H1 (cell line): Measurements from ENCODE around the gene PGAP3. TPM values are rescaled to one million over a fixed set of nuclear protein-coding genes. Genes with fewer than 3 reads are reported as not detected.

Experiments
- CTCF ChIA-PET: fragments of 300-600 bp; sonication (Branson Sonifier 250); formaldehyde crosslinking; loops from one replicate; lab custom pipeline; 2021; ENCODE audit not compliant: partially characterized antibody; lab: Charles Lee
- POLR2A ChIA-PET: fragments of 300-600 bp; sonication (Branson Sonifier 250); formaldehyde crosslinking; loops from one replicate; lab custom pipeline; 2021; ENCODE audit warnings: inconsistent platforms; ENCODE audit not compliant: partially characterized antibody; lab: Charles Lee
- DNase-seq, 2 experiments: peaks; one replicate each; pipeline versions ENCODE4 v3.0.0 to v3.0.0-alpha.2; 2010 to 2022; ENCODE audit warnings: low spot score in 2 of 2, low read depth in 1 of 2, mixed read lengths in 1 of 2
- FAIRE-seq: peaks from 2 replicates; lab custom pipeline; 2011; peaks lifted over from hg19 to GRCh38; lab: Jason Lieb, UNC
- H2AFZ ChIP-seq: 2 replicates; pipeline ENCODE4 v1.8.1; 2012; ENCODE audit warnings: low read length, inconsistent platforms
- H2AK5ac ChIP-seq: 2 replicates; pipeline ENCODE4 v1.6.1; 2013; ENCODE audit warnings: low read depth, low read length
- H2BK120ac ChIP-seq: replicated peaks from 2 replicates; pipeline ENCODE3; 2013; ENCODE audit warnings: low read depth, low read length, inconsistent platforms
- H2BK12ac ChIP-seq: 2 replicates; pipeline ENCODE4 v1.6.1; 2013; ENCODE audit warnings: low read depth, low read length
- H2BK15ac ChIP-seq: 2 replicates; pipeline ENCODE4 v1.6.1; 2013; ENCODE audit warnings: low read length
- H2BK20ac ChIP-seq: 2 replicates; pipeline ENCODE4 v1.6.1; 2013; ENCODE audit warnings: low read length
- H2BK5ac ChIP-seq: 2 replicates; pipeline ENCODE4 v1.6.1; 2013; ENCODE audit warnings: low read depth, low read length
- H3K14ac ChIP-seq: 2 replicates; pipeline ENCODE4 v1.6.1; 2013; ENCODE audit warnings: inconsistent platforms; ENCODE audit not compliant: insufficient read length
- H3K18ac ChIP-seq: 2 replicates; pipeline ENCODE4 v1.6.1; 2013; ENCODE audit warnings: low read length; ENCODE audit errors: extremely low read depth
- H3K23ac ChIP-seq: 2 replicates; pipeline ENCODE4 v1.6.1; 2013; ENCODE audit warnings: inconsistent platforms; ENCODE audit not compliant: insufficient read length
- H3K23me2 ChIP-seq: 2 replicates; pipeline ENCODE4 v1.6.1; 2013; ENCODE audit warnings: low read depth, low read length
- H3K27ac ChIP-seq: 2 replicates; pipeline ENCODE4 v1.6.1; 2011; ENCODE audit warnings: low read depth, low read length, inconsistent platforms
- H3K27me3 ChIP-seq, 4 experiments: replicated peaks in 1 of 4; 1 replicate in 1 of 4; 2 replicates in 3 of 4; pipeline versions ENCODE4 v1.6.1 to v1.8.1; 2011 to 2013; ENCODE audit warnings: low read length in 3 of 4, mild to moderate bottlenecking in 3 of 4, inconsistent platforms in 2 of 4, mixed read lengths in 2 of 4, moderate library complexity in 1 of 4; ENCODE audit not compliant: control insufficient read depth in 3 of 4, insufficient read depth in 3 of 4; ENCODE audit errors: extremely low read depth in 1 of 4
- H3K36me3 ChIP-seq, 4 experiments: 2 replicates each; pipeline versions ENCODE4 v1.6.1 to v1.8.1; 2011 to 2013; ENCODE audit warnings: mild to moderate bottlenecking in 4 of 4, low read length in 3 of 4, moderate library complexity in 2 of 4, control low read depth in 1 of 4, inconsistent platforms in 1 of 4; ENCODE audit not compliant: insufficient read depth in 4 of 4, control insufficient read depth in 2 of 4
- H3K4ac ChIP-seq: replicated peaks from 2 replicates; pipeline ENCODE3; 2013; ENCODE audit warnings: low read length, low read depth, mixed read lengths, inconsistent platforms; ENCODE audit not compliant: insufficient read length
- H3K4me1 ChIP-seq, 4 experiments: replicated peaks in 1 of 4; 1 replicate in 1 of 4; 2 replicates in 3 of 4; pipeline versions ENCODE4 v1.6.1 to v1.8.1; 2011 to 2013; ENCODE audit warnings: low read length in 3 of 4, inconsistent platforms in 2 of 4, mixed read lengths in 1 of 4; ENCODE audit not compliant: insufficient read depth in 4 of 4, control insufficient read depth in 3 of 4
- H3K4me2 ChIP-seq, 2 experiments: 2 replicates each; pipeline versions ENCODE4 v1.6.1 to v1.8.1; 2011 to 2013; ENCODE audit warnings: low read depth in 2 of 2, low read length in 2 of 2, control low read depth in 1 of 2, inconsistent platforms in 1 of 2, mild to moderate bottlenecking in 1 of 2; ENCODE audit not compliant: insufficient read depth in 1 of 2
- H3K4me3 ChIP-seq, 4 experiments: fragments of 200-600, 300-600 bp in 1 of 4; sonication (generic), shearing (Covaris generic), sonication (Bioruptor Twin) in 1 of 4; 2 replicates each; pipeline versions ENCODE4 v1.5.1 to v1.8.1; 2011 to 2016; ENCODE audit warnings: low read length in 4 of 4, low read depth in 3 of 4, control low read depth in 2 of 4, inconsistent platforms in 2 of 4, mild to moderate bottlenecking in 2 of 4, mixed read lengths in 1 of 4, moderate library complexity in 1 of 4; ENCODE audit not compliant: insufficient read depth in 2 of 4; ENCODE audit errors: extremely low read depth in 1 of 4
- H3K56ac ChIP-seq: replicated peaks from 2 replicates; pipeline ENCODE3; 2013; ENCODE audit warnings: low read depth, mild to moderate bottlenecking, mixed read lengths, low read length, inconsistent platforms; ENCODE audit not compliant: insufficient read length
- H3K79me1 ChIP-seq: 2 replicates; pipeline ENCODE4 v1.6.1; 2013; ENCODE audit warnings: low read depth, low read length, control low read depth
- H3K79me2 ChIP-seq, 2 experiments: 2 replicates each; pipeline versions ENCODE4 v1.6.1 to v1.8.1; 2012 to 2013; ENCODE audit warnings: low read length in 2 of 2, mild to moderate bottlenecking in 2 of 2, inconsistent platforms in 1 of 2; ENCODE audit not compliant: insufficient read depth in 2 of 2, control insufficient read depth in 1 of 2
- H3K9ac ChIP-seq, 4 experiments: replicated peaks in 1 of 4; 1 replicate in 1 of 4; 2 replicates in 3 of 4; pipeline versions ENCODE4 v1.6.1 to v1.8.1; 2011 to 2013; ENCODE audit warnings: low read depth in 3 of 4, low read length in 3 of 4, control low read depth in 2 of 4, mild to moderate bottlenecking in 2 of 4, moderate library complexity in 2 of 4, inconsistent platforms in 1 of 4; ENCODE audit errors: extremely low read depth in 1 of 4
- H3K9me3 ChIP-seq, 2 experiments: 2 replicates each; pipeline versions ENCODE4 v1.6.1 to v1.8.1; 2012 to 2013; ENCODE audit warnings: mild to moderate bottlenecking in 2 of 2, moderate library complexity in 2 of 2, control low read depth in 1 of 2, inconsistent platforms in 1 of 2, low read depth in 1 of 2, low read length in 1 of 2, mixed read lengths in 1 of 2; ENCODE audit not compliant: insufficient read depth in 2 of 2
- H4K20me1 ChIP-seq, 2 experiments: replicated peaks in 1 of 2; 2 replicates each; pipeline versions ENCODE3 to v1.8.1; 2011 to 2013; ENCODE audit warnings: inconsistent platforms in 2 of 2, low read length in 2 of 2, mild to moderate bottlenecking in 1 of 2; ENCODE audit not compliant: insufficient read depth in 2 of 2, control insufficient read depth in 1 of 2
- H4K5ac ChIP-seq: 2 replicates; pipeline ENCODE4 v1.6.1; 2013; ENCODE audit warnings: low read length, low read depth, mixed read lengths, inconsistent platforms; ENCODE audit not compliant: insufficient read length
- H4K8ac ChIP-seq: 2 replicates; pipeline ENCODE4 v1.8.0; 2013; ENCODE audit warnings: mild to moderate bottlenecking, moderate library complexity, low read length, inconsistent platforms; ENCODE audit not compliant: insufficient read depth; ENCODE audit errors: extremely low read depth
- H4K91ac ChIP-seq: replicated peaks from 2 replicates; pipeline ENCODE3; 2013; ENCODE audit warnings: low read length, mixed read lengths, inconsistent platforms; ENCODE audit not compliant: insufficient read length
- ASH2L ChIP-seq: fragments of 200-600, 300-600 bp; sonication (generic); IDR thresholded peaks from one replicate; pipeline ENCODE4 v1.7.1; 2017; ENCODE audit warnings: low read length
- BCL11A ChIP-seq, 2 experiments: IDR thresholded peaks; one replicate each; pipeline ENCODE4 v1.6.1; 2011; ENCODE audit warnings: low read depth in 2 of 2, low read length in 2 of 2, mild to moderate bottlenecking in 2 of 2
- CTCF ChIP-seq, 3 experiments: IDR thresholded peaks; 1 replicate in 2 of 3; 2 replicates in 1 of 3; pipeline versions ENCODE4 v1.5.1 to v1.6.1; 2011; ENCODE audit warnings: low read length in 3 of 3, mild to moderate bottlenecking in 3 of 3, inconsistent platforms in 2 of 3, low read depth in 1 of 3, moderate library complexity in 1 of 3; ENCODE audit not compliant: insufficient read depth in 1 of 3; ENCODE audit errors: control extremely low read depth in 1 of 3
- JUND ChIP-seq: IDR thresholded peaks from 2 replicates; pipeline ENCODE4 v1.6.1; 2011; ENCODE audit warnings: mild to moderate bottlenecking, improper control_type of control experiment, low read length
- KDM1A ChIP-seq: fragments of 200-600, 300-600 bp; sonication (generic); IDR thresholded peaks from 2 replicates; pipeline ENCODE4 v1.7.1; 2016; ENCODE audit warnings: mild to moderate bottlenecking, low read length, borderline replicate concordance
- POLR2AphosphoS5 ChIP-seq: IDR thresholded peaks from 2 replicates; pipeline ENCODE4 v1.6.1; 2011; ENCODE audit warnings: low read depth, low read length
- RAD21 ChIP-seq, 2 experiments: IDR thresholded peaks in 1 of 2; conservative IDR thresholded peaks in 1 of 2; 2 replicates each; pipeline ENCODE4 v1.6.1; 2011; ENCODE audit warnings: low read depth in 2 of 2, low read length in 2 of 2, improper control_type of control experiment in 1 of 2, inconsistent platforms in 1 of 2, mild to moderate bottlenecking in 1 of 2, moderate library complexity in 1 of 2
- SAP30 ChIP-seq: fragments of 300-600 bp; sonication (generic); IDR thresholded peaks from 2 replicates; pipeline ENCODE4 v1.7.1; 2012; ENCODE audit warnings: low read length, moderate library complexity, mild to moderate bottlenecking, inconsistent platforms; ENCODE audit not compliant: insufficient read depth, insufficient replicate concordance
- SUZ12 ChIP-seq: fragments of 200-600 bp; sonication (generic); IDR thresholded peaks from 2 replicates; pipeline ENCODE4 v1.6.1; 2012; ENCODE audit warnings: mild to moderate bottlenecking, inconsistent platforms, low read length, moderate library complexity, mixed read lengths
- WGBS, 2 experiments: shearing (Covaris generic) in 1 of 2; methylation state at CpG; one replicate each; pipeline versions ENCODE4 v1.1.6 to v1.1.7; 2013 to 2015; ENCODE audit warnings: low lambda C conversion rate in 2 of 2, mixed read lengths in 2 of 2, inconsistent platforms in 1 of 2, low coverage in 1 of 2, missing lambda C conversion rate in 1 of 2; ENCODE audit not compliant: insufficient replicate concordance in 2 of 2, insufficient coverage in 1 of 2, insufficient read length in 1 of 2; ENCODE audit errors: extremely low coverage in 1 of 2, missing lambda C conversion rate in 1 of 2; 5-methylcytosine and 5-hydroxymethylcytosine counted together
- polyA plus RNA-seq, 7 experiments: library from polyadenylated mRNA; depleted of rRNA in 3 of 7; stranded (reverse) in 5 of 7; unstranded in 2 of 7; fragments of >200 nt in 5 of 7; fragments of 200-250 nt in 2 of 7; gene quantifications; 1 replicate in 5 of 7; 2 replicates in 1 of 7; 4 replicates in 1 of 7; pipeline versions ENCODE4 v1.2.1 to v1.2.3, GENCODE V29; 2011 to 2013; ENCODE audit warnings: missing spikeins in 2 of 7, mixed read lengths in 2 of 7
- total RNA-seq: library from RNA; stranded (reverse); fragmentation: NEBNext Ultra II Directional; extraction: Animal tissue kit (Norgen Biotek cat#: 25700); gene quantifications from 2 replicates; pipeline ENCODE4 v1.2.1, GENCODE V29; 2021

PGAP3 gene
- total and polyA plus RNA-seq, 2 of the 8 experiments (the other 6 are each of a cell fraction or from before 2014, with no cell fraction given) = 21.0 to 30.7 TPM

GRCh38 chr17:39633570-39634183 lies 54.2 kb downstream of the PGAP3 start:
- Histone ChIP-seq H2AFZ (no peak overlapping the region), H2BK12ac (peak overlapping the region; percentile 63; the same call in 1 of the 2 replicates), H3K4me1 (peaks cover 14 to 51% (median 43%) of the 10 kb centered on the region in 4 experiments), H3K18ac (no peak overlapping the region), H3K79me1 (peaks cover 7% of the 10 kb centered on the region), H3K4ac (no peak overlapping the region), H2BK20ac (no peak overlapping the region), H3K27ac (no peak overlapping the region), H3K4me3 (no peak overlapping the region), H3K36me3 (no peaks in the 10 kb centered on the region), H3K9ac (no peak overlapping the region), H2BK120ac (no peak overlapping the region), H2BK15ac (peak overlapping the region; percentile 48; the same call in 1 of the 2 replicates), H3K79me2 (peaks cover 7 to 13% of the 10 kb centered on the region in 2 experiments), H4K20me1 (peaks cover 0 to 5% of the 10 kb centered on the region in 2 experiments), H3K23me2 (peaks cover 8% of the 10 kb centered on the region; the same call in 1 of the 2 replicates), H2AK5ac (peak overlapping the region; percentile 41; the same call in 1 of the 2 replicates), H2BK5ac (peak overlapping the region; percentile 46; the same call in 1 of the 2 replicates), H3K23ac (no peak overlapping the region), H4K5ac (no peak overlapping the region), H4K91ac (no peak overlapping the region), H3K14ac (no peak overlapping the region), H3K27me3 (peaks cover 0 to 3% (median 0%) of the 10 kb centered on the region in 4 experiments; a peak in 3 of 7 replicates), H3K56ac (no peak overlapping the region), H4K8ac (no peak overlapping the region), H3K9me3 (no peaks in the 10 kb centered on the region), H3K4me2 (no peak overlapping the region)
- FAIRE-seq = no peak
- DNase-seq = no peak
- CTCF ChIA-PET = interaction anchor here (0.6 to 49.2 kb wide), 20 partner anchors 6 to 984 kb away, joined by 3 to 1885 read pairs (median 4); partner anchors contain the start of genes ERBB2, MIEN1, PGAP3 and PNMT
- POLR2A ChIA-PET = interaction anchor here (1.1 to 5.8 kb wide), 6 partner anchors 9 to 70 kb away, joined by 3 to 39 read pairs (median 4); no protein-coding TSS in a partner anchor
- 86% methylated on average over 8 of the region's 8 CpGs; no CpG with 5 or more reads in 1 of the 2 experiments for WGBS, 2 experiments
- TF ChIP-seq POLR2AphosphoS5 (no peak), JUND (no peak), KDM1A (no peak), SUZ12 (no peak), RAD21 (IDR thresholded peaks at IDR 0.05 in 1 of 2, conservative IDR thresholded peaks at IDR 0.05 in 1 of 2; ENCODE audit: low read depth in 2 of 2, low read length in 2 of 2) (no peak), SAP30 (no peak), CTCF (IDR thresholded peaks at IDR 0.05; ENCODE audit: control extremely low read depth in 1 of 3, insufficient read depth in 1 of 3, low read depth in 1 of 3, low read length in 3 of 3) (no peak), BCL11A (IDR thresholded peaks at IDR 0.05; ENCODE audit: low read depth in 2 of 2, low read length in 2 of 2) (no peak), ASH2L (no peak)
